Measurements from ENCODE around the gene AFF1. TPM values are rescaled to one million over a fixed set of nuclear protein-coding genes. Genes with fewer than 3 reads are reported as not detected.

AFF1 gene
- total RNA-seq, 2 experiments from 2014 or later: 28.7 to 69.7 TPM

- H3K27ac ChIP-seq (ENCODE audit: low read depth, low read length, poor library complexity, severe bottlenecking): no peak overlapping the region
- no peak overlapping the region for H3K4me2 ChIP-seq (ENCODE audit: low read length)
- H3K4me1 ChIP-seq (ENCODE audit: insufficient read depth, low read length, poor library complexity, severe bottlenecking): peaks cover 5% of the 10 kb centered on the region
- ChIA-PET POLR2A (no interaction called here), CTCF (ENCODE audit: unreplicated experiment) (no interaction called here)
- H3K36me3 ChIP-seq (ENCODE audit: insufficient read depth, low read length): peaks cover 50% of the 10 kb centered on the region
- no peak for DNase-seq (ENCODE audit: low spot score)
- intact Hi-C loops (cut with micrococcal nuclease; ENCODE audit: unreplicated experiment): no loop called here
- no peaks in the 10 kb centered on the region for H4K20me1 ChIP-seq (ENCODE audit: insufficient read depth, low read length)
- no peak overlapping the region for H3K4me3 ChIP-seq (ENCODE audit: low read depth, low read length, poor library complexity, severe bottlenecking)
- TF ChIP-seq EZH2phosphoT487 (IDR thresholded peaks at IDR 0.05; ENCODE audit: borderline replicate concordance, low read depth, low read length) (no peak), CTCF (conservative IDR thresholded peaks at IDR 0.05; ENCODE audit: low read length) (no peak)
- no peaks in the 10 kb centered on the region for H3K9me2 ChIP-seq (ENCODE audit: insufficient read depth, low read length)
- H3K9me3 ChIP-seq (ENCODE audit: low read length): no peaks in the 10 kb centered on the region
- H2AFZ ChIP-seq (ENCODE audit: low read length): no peak overlapping the region
- no peaks in the 10 kb centered on the region for H3K79me2 ChIP-seq (ENCODE audit: insufficient read depth, low read depth, low read length)
- BruUV-seq (replicated peaks): no TSS peak
These were observed 152.2 kb downstream of the AFF1 start for GRCh38 chr4:87087015-87087414.

GRCh38 chr4:87087420-87087819 is 152.6 kb downstream of the AFF1 start:
- intact Hi-C loops (cut with micrococcal nuclease; ENCODE audit: unreplicated experiment): no loop called here
- Histone ChIP-seq H3K27ac (ENCODE audit: low read depth, low read length, poor library complexity, severe bottlenecking) (no peak overlapping the region), H3K9me2 (ENCODE audit: insufficient read depth, low read length) (no peaks in the 10 kb centered on the region), H3K79me2 (ENCODE audit: insufficient read depth, low read depth, low read length) (no peaks in the 10 kb centered on the region), H4K20me1 (ENCODE audit: insufficient read depth, low read length) (no peaks in the 10 kb centered on the region), H3K4me2 (ENCODE audit: low read length) (no peak overlapping the region), H2AFZ (ENCODE audit: low read length) (no peak overlapping the region), H3K4me3 (ENCODE audit: low read depth, low read length, poor library complexity, severe bottlenecking) (no peak overlapping the region), H3K36me3 (ENCODE audit: insufficient read depth, low read length) (peaks cover 54% of the 10 kb centered on the region), H3K4me1 (ENCODE audit: insufficient read depth, low read length, poor library complexity, severe bottlenecking) (peaks cover 9% of the 10 kb centered on the region), H3K9me3 (ENCODE audit: low read length) (no peaks in the 10 kb centered on the region)
- TF ChIP-seq EZH2phosphoT487 (IDR thresholded peaks at IDR 0.05; ENCODE audit: borderline replicate concordance, low read depth, low read length) (no peak), CTCF (conservative IDR thresholded peaks at IDR 0.05; ENCODE audit: low read length) (no peak)
- no TSS peak for BruUV-seq (replicated peaks)
- DNase-seq (ENCODE audit: low spot score): no peak
- CTCF ChIA-PET (ENCODE audit: unreplicated experiment): no interaction called here
- POLR2A ChIA-PET: interaction anchor here (0.6 to 3.3 kb wide), 3 partner anchors 8 to 31 kb away, joined by 3 to 10 read pairs (median 3); no protein-coding TSS in a partner anchor

- no peak overlapping the region for H3K4me3 ChIP-seq (ENCODE audit: low read depth, low read length, poor library complexity, severe bottlenecking)
- intact Hi-C loops (cut with micrococcal nuclease; ENCODE audit: unreplicated experiment): no loop called here
- no TSS peak for BruUV-seq (replicated peaks)
- no peak overlapping the region for H2AFZ ChIP-seq (ENCODE audit: low read length)
- no peak for TF ChIP-seq CTCF (conservative IDR thresholded peaks at IDR 0.05; ENCODE audit: low read length)
- TF ChIP-seq EZH2phosphoT487 (IDR thresholded peaks at IDR 0.05; ENCODE audit: borderline replicate concordance, low read depth, low read length): no peak
- H3K4me1 ChIP-seq (ENCODE audit: insufficient read depth, low read length, poor library complexity, severe bottlenecking): peaks cover 17% of the 10 kb centered on the region
- H3K9me3 ChIP-seq (ENCODE audit: low read length): no peaks in the 10 kb centered on the region
- H3K79me2 ChIP-seq (ENCODE audit: insufficient read depth, low read depth, low read length): no peaks in the 10 kb centered on the region
- peaks cover 55% of the 10 kb centered on the region for H3K36me3 ChIP-seq (ENCODE audit: insufficient read depth, low read length)
- no peak for DNase-seq (ENCODE audit: low spot score)
- no peak overlapping the region for H3K27ac ChIP-seq (ENCODE audit: low read depth, low read length, poor library complexity, severe bottlenecking)
- no peak overlapping the region for H3K4me2 ChIP-seq (ENCODE audit: low read length)
- POLR2A ChIA-PET: interaction anchor here (0.8 to 3.3 kb wide), 2 partner anchors 9 to 13 kb away, joined by 3 to 10 read pairs; no protein-coding TSS in a partner anchor
- H4K20me1 ChIP-seq (ENCODE audit: insufficient read depth, low read length): no peaks in the 10 kb centered on the region
- CTCF ChIA-PET (ENCODE audit: unreplicated experiment): no interaction called here
- no peaks in the 10 kb centered on the region for H3K9me2 ChIP-seq (ENCODE audit: insufficient read depth, low read length)
These were observed 153.4 kb downstream of the AFF1 start for GRCh38 chr4:87088186-87088585.
